ENCODE results near the gene RNU2-63P. TPM values are rescaled to one million over a fixed set of nuclear protein-coding genes. Genes with fewer than 3 reads are reported as not detected.
A peak's percentile ranks its signal among the peaks of the same experiment; 100 is the strongest.
"Not testable (repeated sequence)": the region's sequence is repeated elsewhere in the genome, so short reads cannot be mapped to it uniquely, and the experiment has no call there.

RNU2-63P gene
- total RNA-seq, 2 experiments from 2014 or later: 17.9 to 246 TPM

DNA sequence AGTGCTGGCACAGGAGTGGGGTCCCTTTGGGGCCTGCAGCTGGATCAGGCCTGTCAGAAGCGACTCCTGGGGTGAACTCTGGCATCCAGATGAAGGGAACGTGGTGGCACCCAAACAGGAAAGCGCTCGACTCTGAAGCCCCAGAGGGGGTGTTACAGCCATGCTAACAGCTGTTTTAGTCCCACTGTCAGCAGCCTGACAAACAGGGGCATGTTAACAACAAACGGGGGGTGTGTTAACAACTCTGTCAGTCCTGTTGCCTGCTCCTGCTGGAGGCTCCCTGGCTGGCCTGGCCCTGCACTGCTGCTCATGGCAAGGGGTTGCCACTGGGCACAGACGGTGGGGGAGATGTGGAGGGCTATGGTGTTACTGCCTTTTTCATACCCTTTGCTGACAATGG is 2.6 kb upstream of the RNU2-63P start:
- intact Hi-C loops (cut with micrococcal nuclease; ENCODE audit: unreplicated experiment): loop anchor here (5.0 kb wide), 1 partner anchor 33 kb away; no protein-coding TSS in a partner anchor
- Histone ChIP-seq H3K27ac (ENCODE audit: low read depth, low read length, poor library complexity, severe bottlenecking) (no peak overlapping the region), H3K4me3 (ENCODE audit: low read depth, low read length, poor library complexity, severe bottlenecking) (no peak overlapping the region), H2AFZ (ENCODE audit: low read length) (no peak overlapping the region), H3K9me3 (ENCODE audit: low read length) (no peaks in the 10 kb centered on the region; the same call in 1 of the 2 replicates), H3K9me2 (ENCODE audit: insufficient read depth, low read length) (no peaks in the 10 kb centered on the region), H3K36me3 (ENCODE audit: insufficient read depth, low read length) (no peaks in the 10 kb centered on the region), H3K79me2 (ENCODE audit: insufficient read depth, low read depth, low read length) (no peaks in the 10 kb centered on the region), H3K4me2 (ENCODE audit: low read length) (no peak overlapping the region), H3K4me1 (ENCODE audit: insufficient read depth, low read length, poor library complexity, severe bottlenecking) (peaks cover 15% of the 10 kb centered on the region), H4K20me1 (ENCODE audit: insufficient read depth, low read length) (no peaks in the 10 kb centered on the region)
- BruUV-seq (replicated peaks): no TSS peak
- POLR2A ChIA-PET: no interaction called here
- no peak for DNase-seq (ENCODE audit: low spot score)
- CTCF ChIA-PET (ENCODE audit: unreplicated experiment): no interaction called here
- TF ChIP-seq, protein P1, sequence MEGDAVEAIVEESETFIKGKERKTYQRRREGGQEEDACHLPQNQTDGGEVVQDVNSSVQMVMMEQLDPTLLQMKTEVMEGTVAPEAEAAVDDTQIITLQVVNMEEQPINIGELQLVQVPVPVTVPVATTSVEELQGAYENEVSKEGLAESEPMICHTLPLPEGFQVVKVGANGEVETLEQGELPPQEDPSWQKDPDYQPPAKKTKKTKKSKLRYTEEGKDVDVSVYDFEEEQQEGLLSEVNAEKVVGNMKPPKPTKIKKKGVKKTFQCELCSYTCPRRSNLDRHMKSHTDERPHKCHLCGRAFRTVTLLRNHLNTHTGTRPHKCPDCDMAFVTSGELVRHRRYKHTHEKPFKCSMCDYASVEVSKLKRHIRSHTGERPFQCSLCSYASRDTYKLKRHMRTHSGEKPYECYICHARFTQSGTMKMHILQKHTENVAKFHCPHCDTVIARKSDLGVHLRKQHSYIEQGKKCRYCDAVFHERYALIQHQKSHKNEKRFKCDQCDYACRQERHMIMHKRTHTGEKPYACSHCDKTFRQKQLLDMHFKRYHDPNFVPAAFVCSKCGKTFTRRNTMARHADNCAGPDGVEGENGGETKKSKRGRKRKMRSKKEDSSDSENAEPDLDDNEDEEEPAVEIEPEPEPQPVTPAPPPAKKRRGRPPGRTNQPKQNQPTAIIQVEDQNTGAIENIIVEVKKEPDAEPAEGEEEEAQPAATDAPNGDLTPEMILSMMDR (conservative IDR thresholded peaks at IDR 0.05; ENCODE audit: low read length): no peak
- TF ChIP-seq EZH2phosphoT487 (IDR thresholded peaks at IDR 0.05; ENCODE audit: borderline replicate concordance, low read depth, low read length): no peak

DNA sequence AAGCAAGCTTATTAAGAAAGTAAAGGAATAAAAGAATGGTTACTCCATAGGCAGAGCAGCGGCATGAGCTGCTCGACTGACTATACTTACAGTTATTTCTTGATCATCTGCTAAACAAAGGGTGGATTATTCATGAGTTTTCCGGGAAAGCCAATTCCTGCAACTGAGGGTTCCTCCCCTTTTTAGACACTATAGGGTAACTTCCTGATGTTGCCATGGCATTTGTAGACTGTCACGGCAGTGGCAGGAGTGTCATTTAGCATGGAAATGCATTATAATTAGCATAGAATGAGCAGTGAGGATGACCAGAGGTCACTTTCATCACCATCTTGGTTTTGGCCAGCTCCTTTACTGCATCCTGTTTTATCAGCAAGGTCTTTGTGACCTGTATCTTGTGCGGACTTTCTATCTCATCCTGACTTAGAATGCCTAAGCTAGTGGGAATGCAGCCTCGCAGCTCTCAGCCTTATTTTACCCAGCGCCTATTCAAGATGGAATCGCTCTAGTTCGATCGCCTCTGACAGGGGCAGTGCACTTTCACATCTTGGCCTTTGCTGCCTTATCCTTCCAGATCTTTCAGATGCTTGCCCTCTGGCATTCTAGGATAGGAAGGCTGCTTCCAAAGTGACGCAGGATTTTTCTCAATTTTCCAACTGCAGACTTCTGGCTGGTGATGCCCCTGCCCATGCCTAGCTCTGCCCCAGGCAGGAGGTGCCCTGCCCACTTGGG is 1.9 kb upstream of the RNU2-63P start:
- H4K20me1 ChIP-seq (ENCODE audit: insufficient read depth, low read length); H3K9me3 ChIP-seq (ENCODE audit: low read length); H3K27ac ChIP-seq (ENCODE audit: low read depth, low read length, poor library complexity, severe bottlenecking); H3K79me2 ChIP-seq (ENCODE audit: insufficient read depth, low read depth, low read length); BruUV-seq (replicated peaks); H2AFZ ChIP-seq (ENCODE audit: low read length); POLR2A ChIA-PET; DNase-seq (ENCODE audit: low spot score); H3K9me2 ChIP-seq (ENCODE audit: insufficient read depth, low read length); CTCF ChIA-PET (ENCODE audit: unreplicated experiment); H3K4me3 ChIP-seq (ENCODE audit: low read depth, low read length, poor library complexity, severe bottlenecking); H3K4me2 ChIP-seq (ENCODE audit: low read length); H3K36me3 ChIP-seq (ENCODE audit: insufficient read depth, low read length): not testable (repeated sequence)
- H3K4me1 ChIP-seq (ENCODE audit: insufficient read depth, low read length, poor library complexity, severe bottlenecking): peaks cover 15% of the 10 kb centered on the region
- intact Hi-C loops (cut with micrococcal nuclease; ENCODE audit: unreplicated experiment): loop anchor here (5.0 kb wide), 1 partner anchor 34 kb away; no protein-coding TSS in a partner anchor

DNA sequence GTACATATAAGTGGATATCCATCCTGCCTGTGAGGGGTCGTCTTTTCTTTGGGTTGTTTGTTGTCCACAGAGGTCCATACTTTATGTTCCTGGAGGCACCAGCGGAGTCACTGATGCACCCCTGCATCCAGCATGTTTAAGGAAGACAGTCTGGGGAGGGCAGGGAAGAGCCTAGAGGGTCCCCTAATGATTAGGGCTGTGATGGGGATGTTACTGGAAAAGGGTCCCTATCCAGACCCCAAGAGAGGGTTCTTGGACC is 1.4 kb upstream of the RNU2-63P start:
- H3K4me1 ChIP-seq (ENCODE audit: insufficient read depth, low read length, poor library complexity, severe bottlenecking): peaks cover 15% of the 10 kb centered on the region
- CTCF ChIA-PET (ENCODE audit: unreplicated experiment); H3K4me3 ChIP-seq (ENCODE audit: low read depth, low read length, poor library complexity, severe bottlenecking); H3K36me3 ChIP-seq (ENCODE audit: insufficient read depth, low read length); H3K9me3 ChIP-seq (ENCODE audit: low read length); H4K20me1 ChIP-seq (ENCODE audit: insufficient read depth, low read length); DNase-seq (ENCODE audit: low spot score); H3K9me2 ChIP-seq (ENCODE audit: insufficient read depth, low read length); H2AFZ ChIP-seq (ENCODE audit: low read length); H3K79me2 ChIP-seq (ENCODE audit: insufficient read depth, low read depth, low read length); BruUV-seq (replicated peaks); H3K27ac ChIP-seq (ENCODE audit: low read depth, low read length, poor library complexity, severe bottlenecking): not testable (repeated sequence)
- intact Hi-C loops (cut with micrococcal nuclease; ENCODE audit: unreplicated experiment): loop anchor here (5.0 kb wide), 1 partner anchor 35 kb away; no protein-coding TSS in a partner anchor
- H3K4me2 ChIP-seq (ENCODE audit: low read length): peak overlapping the region; percentile 68; the same call in 1 of the 2 replicates
- POLR2A ChIA-PET: interaction anchor here (1.3 kb wide), 1 partner anchor 18 kb away, joined by 3 read pairs; no protein-coding TSS in a partner anchor
